IMR-90 (cell line): ENCODE data around the gene TRIM24. TPM values are rescaled to one million over a fixed set of nuclear protein-coding genes. Genes with fewer than 3 reads are reported as not detected.

Experiments used
- ATAC-seq: fragments of 200-7000 bp; cut with Tn5 transposase; 2 replicates; pipeline ENCODE4 v1.9.1; 2020; ENCODE audit warnings: low read depth, mild to moderate bottlenecking, moderate library complexity
- BruUV-seq: library from RNA; stranded (reverse); fragments of 400-500 nt; replicated peaks from 2 replicates; lab custom pipeline; 2021; lab: Mats Ljungman, UMichigan
- CTCF ChIA-PET: fragments of 300-600 bp; formaldehyde crosslinking; extraction: SDS; loops from one replicate; lab custom pipeline; 2021; ENCODE audit warnings: antibody characterized with exemption; lab: Yijun Ruan, JAX
- POLR2A ChIA-PET: fragments of 300-600 bp; sonication (Branson Sonifier 250); formaldehyde crosslinking; loops from one replicate; lab custom pipeline; 2022; ENCODE audit warnings: antibody characterized with exemption; ENCODE audit not compliant: unreplicated experiment; lab: Charles Lee
- DNase-seq: peaks from one replicate; pipeline ENCODE4 v3.0.0; 2013
- H2AFZ ChIP-seq: replicated peaks from 2 replicates; pipeline ENCODE3; 2013; ENCODE audit warnings: low read length, mild to moderate bottlenecking; ENCODE audit not compliant: poor library complexity
- H2AK5ac ChIP-seq: 2 replicates; pipeline ENCODE4 v1.6.1; 2013; ENCODE audit warnings: low read depth, low read length, inconsistent platforms
- H2AK9ac ChIP-seq: replicated peaks from 2 replicates; pipeline ENCODE3; 2013; ENCODE audit warnings: mild to moderate bottlenecking, low read depth, low read length, moderate library complexity; ENCODE audit not compliant: poor library complexity
- H2BK120ac ChIP-seq: 2 replicates; pipeline ENCODE4 v1.6.1; 2013; ENCODE audit warnings: low read depth, low read length, inconsistent platforms
- H2BK15ac ChIP-seq: 3 replicates; pipeline ENCODE4 v1.6.1; 2013; ENCODE audit warnings: low read depth, low read length, inconsistent platforms
- H2BK20ac ChIP-seq: 2 replicates; pipeline ENCODE4 v1.6.1; 2013; ENCODE audit warnings: low read depth, mild to moderate bottlenecking, inconsistent platforms, low read length, moderate library complexity
- H2BK5ac ChIP-seq: 2 replicates; pipeline ENCODE4 v1.6.1; 2013; ENCODE audit warnings: mild to moderate bottlenecking, low read depth, low read length, inconsistent platforms; ENCODE audit not compliant: poor library complexity, severe bottlenecking
- H3K14ac ChIP-seq: replicated peaks from 2 replicates; pipeline ENCODE4 v1.6.1; 2013; ENCODE audit warnings: low read depth, low read length, inconsistent platforms
- H3K18ac ChIP-seq: 2 replicates; pipeline ENCODE4 v1.6.1; 2013; ENCODE audit warnings: low read depth, low read length, control low read depth
- H3K23ac ChIP-seq: 2 replicates; pipeline ENCODE4 v1.6.1; 2013; ENCODE audit warnings: low read depth, low read length, inconsistent platforms
- H3K27ac ChIP-seq: 2 replicates; pipeline ENCODE4 v1.5.1; 2013; ENCODE audit warnings: mild to moderate bottlenecking, control low read depth, low read length; ENCODE audit not compliant: insufficient read depth
- H3K27me3 ChIP-seq: 2 replicates; pipeline ENCODE4 v1.6.1; 2013; ENCODE audit warnings: low read length; ENCODE audit not compliant: control insufficient read depth, insufficient read depth
- H3K36me3 ChIP-seq: 2 replicates; pipeline ENCODE4 v1.6.1; 2013; ENCODE audit warnings: low read length, mixed read lengths; ENCODE audit not compliant: control insufficient read depth, insufficient read depth
- H3K4ac ChIP-seq: 2 replicates; pipeline ENCODE4 v1.6.1; 2013; ENCODE audit warnings: low read depth, low read length, inconsistent platforms
- H3K4me1 ChIP-seq: 2 replicates; pipeline ENCODE4 v1.6.1; 2013; ENCODE audit warnings: low read length, mixed read lengths; ENCODE audit not compliant: control insufficient read depth, insufficient read depth
- H3K4me2 ChIP-seq: 2 replicates; pipeline ENCODE4 v1.6.1; 2013; ENCODE audit warnings: low read depth, mild to moderate bottlenecking, control low read depth, low read length, moderate library complexity
- H3K4me3 ChIP-seq: 2 replicates; pipeline ENCODE4 v1.5.1; 2013; ENCODE audit warnings: low read depth, mild to moderate bottlenecking, control low read depth, low read length, moderate library complexity; ENCODE audit not compliant: insufficient read depth
- H3K56ac ChIP-seq: 2 replicates; pipeline ENCODE4 v1.6.1; 2013; ENCODE audit warnings: low read length, inconsistent platforms; ENCODE audit not compliant: insufficient read depth; ENCODE audit errors: extremely low read depth
- H3K79me1 ChIP-seq, 2 experiments: 2 replicates each; pipeline ENCODE4 v1.6.1; 2013; ENCODE audit warnings: low read length in 2 of 2, inconsistent platforms in 1 of 2, low read depth in 1 of 2
- H3K9ac ChIP-seq: 2 replicates; pipeline ENCODE4 v1.6.1; 2013; ENCODE audit warnings: low read depth, low read length, control low read depth
- H3K9me1 ChIP-seq: 2 replicates; pipeline ENCODE4 v1.6.1; 2013; ENCODE audit warnings: low read length, inconsistent platforms; ENCODE audit not compliant: insufficient read depth
- H3K9me3 ChIP-seq: 2 replicates; pipeline ENCODE4 v1.6.1; 2013; ENCODE audit warnings: low read length; ENCODE audit not compliant: control insufficient read depth, insufficient read depth
- H4K20me1 ChIP-seq: 2 replicates; pipeline ENCODE4 v1.6.1; 2013; ENCODE audit warnings: low read length, inconsistent platforms; ENCODE audit not compliant: insufficient read depth
- H4K5ac ChIP-seq: 2 replicates; pipeline ENCODE4 v1.6.1; 2013; ENCODE audit warnings: mild to moderate bottlenecking, low read depth, low read length, control low read depth
- H4K8ac ChIP-seq, 2 experiments: 2 replicates each; pipeline ENCODE4 v1.6.1; 2013; ENCODE audit warnings: low read depth in 2 of 2, low read length in 2 of 2, control low read depth in 1 of 2, inconsistent platforms in 1 of 2
- H4K91ac ChIP-seq: 2 replicates; pipeline ENCODE4 v1.6.1; 2013; ENCODE audit warnings: low read depth, low read length, inconsistent platforms; ENCODE audit not compliant: insufficient read depth
- BHLHE40 ChIP-seq: fragments of 150-350 bp; IDR thresholded peaks from 2 replicates; pipeline ENCODE4 v1.6.1; 2016; ENCODE audit warnings: mild to moderate bottlenecking, low read depth, low read length
- CHD1 ChIP-seq: IDR thresholded peaks from 2 replicates; pipeline ENCODE4 v1.6.1; 2012; ENCODE audit warnings: low read depth, low read length, improper control_type of control experiment
- ELK1 ChIP-seq: fragments of 150-350 bp; IDR thresholded peaks from 2 replicates; pipeline ENCODE4 v1.6.1; 2016; ENCODE audit warnings: low read depth, mild to moderate bottlenecking, low read length, moderate library complexity, borderline replicate concordance
- FOS ChIP-seq: fragments of 150-350 bp; IDR thresholded peaks from 2 replicates; pipeline ENCODE4 v1.6.1; 2016; ENCODE audit warnings: low read depth, low read length
- MAZ ChIP-seq: IDR thresholded peaks from 2 replicates; pipeline ENCODE4 v1.6.1; 2012; ENCODE audit warnings: low read depth, mild to moderate bottlenecking, low read length, improper control_type of control experiment, moderate library complexity, borderline replicate concordance
- MXI1 ChIP-seq: IDR thresholded peaks from 2 replicates; pipeline ENCODE4 v1.6.1; 2012; ENCODE audit warnings: low read depth, mild to moderate bottlenecking, low read length, moderate library complexity, borderline replicate concordance
- NFE2L2 ChIP-seq: fragments of 150-350 bp; IDR thresholded peaks from 2 replicates; pipeline ENCODE4 v1.6.1; 2016; ENCODE audit warnings: low read depth, mild to moderate bottlenecking, low read length
- POLR2A ChIP-seq: IDR thresholded peaks from 2 replicates; pipeline ENCODE4 v1.6.1; 2012; ENCODE audit warnings: mild to moderate bottlenecking, low read depth, low read length
- RCOR1 ChIP-seq: IDR thresholded peaks from 2 replicates; pipeline ENCODE4 v1.6.1; 2012; ENCODE audit warnings: mild to moderate bottlenecking, low read length, improper control_type of control experiment; ENCODE audit not compliant: insufficient replicate concordance
- RFX5 ChIP-seq: IDR thresholded peaks from 2 replicates; pipeline ENCODE4 v1.8.0; 2012; ENCODE audit warnings: low read depth, mild to moderate bottlenecking, low read length, moderate library complexity
- SMC3 ChIP-seq: fragments of 150-350 bp; IDR thresholded peaks from 2 replicates; pipeline ENCODE4 v1.6.1; 2016; ENCODE audit warnings: low read depth, mild to moderate bottlenecking, antibody characterized with exemption, low read length, moderate library complexity
- WGBS, 2 experiments: methylation state at CpG; one replicate each; pipeline versions ENCODE4 v1.1.5 to v1.1.7; 2013; ENCODE audit warnings: missing lambda C conversion rate in 2 of 2; ENCODE audit not compliant: insufficient read length in 1 of 2; ENCODE audit errors: extremely low coverage in 2 of 2; 5-methylcytosine and 5-hydroxymethylcytosine counted together
- dilution Hi-C: fragments of 300-500 bp; cut with HindIII; formaldehyde crosslinking; loops from one replicate; pipeline ENCODE4 v1.14.3; 2018; ENCODE audit warnings: low sequenced_read_pairs; ENCODE audit not compliant: unreplicated experiment
- in situ Hi-C: fragments of 300-500 bp; cut with MboI; formaldehyde crosslinking; loops from 3 replicates; pipeline ENCODE4 v1.14.3; 2019; ENCODE audit warnings: low sequenced_read_pairs, inconsistent platforms, mixed read lengths
- intact Hi-C: fragments of 100-400 bp; cut with micrococcal nuclease; formaldehyde crosslinking; loops from 2 replicates; pipeline ENCODE4 v1.10.0; 2022
- polyA plus RNA-seq, 3 experiments: library from polyadenylated mRNA; depleted of rRNA; stranded (reverse); fragments of >200 nt; gene quantifications; 2 replicates each; pipeline ENCODE4 v1.2.3, GENCODE V29; 2012; ENCODE audit warnings: low replicate concordance in 1 of 3
- total RNA-seq: library from RNA; depleted of rRNA; stranded (reverse); fragments of >200 nt; gene quantifications from 2 replicates; pipeline ENCODE4 v1.2.3, GENCODE V29; 2012

The TRIM24 gene
- total and polyA plus RNA-seq, 2 of the 4 experiments (the other 2 are of a cell fraction) = 4.1 to 5.7 TPM

- H2AFZ ChIP-seq = no peak overlapping the region
- H3K18ac ChIP-seq = no peak overlapping the region
- no peak overlapping the region for H2BK20ac ChIP-seq
- H4K8ac ChIP-seq = no peak overlapping the region
- no peak for TF ChIP-seq BHLHE40
- no peak for TF ChIP-seq CHD1
- TF ChIP-seq POLR2A = no peak
- TF ChIP-seq RFX5 = no peak
- no peak for TF ChIP-seq SMC3
- no peak for TF ChIP-seq ELK1
- no peak for TF ChIP-seq RCOR1
- no peak for TF ChIP-seq FOS
- TF ChIP-seq NFE2L2 = no peak
- TF ChIP-seq MAZ = no peak
- TF ChIP-seq MXI1 = no peak
- CTCF ChIA-PET = interaction anchor here (0.7 to 0.8 kb wide), 2 partner anchors 13 to 14 kb away, joined by 3 read pairs; no protein-coding TSS in a partner anchor
- H3K9me1 ChIP-seq = no peaks in the 10 kb centered on the region; the same call in 1 of the 2 replicates
- no peak overlapping the region for H2BK15ac ChIP-seq
- peaks cover 13 to 43% of the 10 kb centered on the region in 2 experiments for H3K79me1 ChIP-seq
- DNase-seq (no peak), ATAC-seq (no peak)
- no peaks in the 10 kb centered on the region for H3K4me1 ChIP-seq
- H3K56ac ChIP-seq = no peak overlapping the region
- no peak overlapping the region for H3K14ac ChIP-seq
- dilution Hi-C loops (no loop called here), in situ Hi-C loops (no loop called here), intact Hi-C loops (no loop called here)
- no peaks in the 10 kb centered on the region for H3K36me3 ChIP-seq
- H3K9me3 ChIP-seq = no peaks in the 10 kb centered on the region
- 0 out of 2 replicates have a peak, but pooled peaks cover 4% of the 10 kb centered on the region for H4K20me1 ChIP-seq
- H3K4ac ChIP-seq = no peak overlapping the region
- POLR2A ChIA-PET = no interaction called here
- no peak overlapping the region for H3K23ac ChIP-seq
- whole genome bisulfite sequencing, 2 experiments = no CpG with 5 or more reads among the region's 1 CpG
- no peak overlapping the region for H2AK9ac ChIP-seq
- H3K4me2 ChIP-seq = no peak overlapping the region
- no peak overlapping the region for H3K9ac ChIP-seq
- no peak overlapping the region for H2AK5ac ChIP-seq
- BruUV-seq = no TSS peak
- no peak overlapping the region for H4K91ac ChIP-seq
- no peak overlapping the region for H2BK5ac ChIP-seq
- no peaks in the 10 kb centered on the region for H3K27me3 ChIP-seq
- no peak overlapping the region for H4K5ac ChIP-seq
- no peak overlapping the region for H3K4me3 ChIP-seq
- no peak overlapping the region for H2BK120ac ChIP-seq
- H3K27ac ChIP-seq = no peak overlapping the region
Observed at GRCh38 chr7:138478499-138478908, 18.4 kb downstream of the TRIM24 start.
